ENCODE data around the gene EXOC2.
A peak's percentile ranks its signal among the peaks of the same experiment; 100 is the strongest.
"Not testable (repeated sequence)": the region's sequence is repeated elsewhere in the genome, so short reads cannot be mapped to it uniquely, and the experiment has no call there.

The EXOC2 gene

DNA sequence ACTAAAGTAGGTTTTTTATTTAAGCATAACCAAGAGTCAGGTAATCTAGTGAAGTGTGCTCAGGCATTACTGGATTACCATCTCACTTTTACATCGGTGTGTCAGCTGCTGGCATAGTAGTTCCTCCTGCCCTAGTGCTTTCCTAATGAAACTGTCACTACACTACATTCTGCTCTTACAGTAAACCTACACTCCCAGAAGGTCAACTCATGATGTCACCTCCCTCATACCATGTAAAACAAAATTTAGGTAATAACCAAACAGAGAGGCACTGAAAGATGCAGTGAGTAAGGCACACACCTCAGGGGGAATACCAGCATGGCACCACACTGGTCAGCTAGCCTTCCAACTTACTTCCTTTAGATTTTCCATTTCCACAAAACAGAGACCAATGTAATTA, 59.3 kb downstream of the EXOC2 start:
- no peak for FAIRE-seq

DNA sequence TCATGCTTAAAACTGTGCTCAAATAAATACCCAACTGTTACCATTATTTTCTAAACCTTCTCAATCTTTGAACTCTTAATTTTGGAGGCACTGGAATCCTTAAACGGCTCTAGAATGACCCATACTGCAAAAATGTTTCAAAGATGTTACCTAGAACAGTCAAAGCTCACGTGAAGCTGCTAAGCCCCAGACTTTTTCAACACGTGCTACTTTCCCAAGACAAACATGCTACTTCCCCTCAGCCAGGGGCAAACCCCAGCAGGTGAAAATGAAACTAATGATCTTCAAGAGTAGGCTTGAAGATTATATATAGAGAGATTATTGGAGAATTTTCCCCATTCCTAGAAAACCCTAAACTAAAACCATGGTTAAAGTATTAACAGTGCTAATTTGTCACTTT, 64.2 kb downstream of the EXOC2 start:
- FAIRE-seq: no peak

DNA sequence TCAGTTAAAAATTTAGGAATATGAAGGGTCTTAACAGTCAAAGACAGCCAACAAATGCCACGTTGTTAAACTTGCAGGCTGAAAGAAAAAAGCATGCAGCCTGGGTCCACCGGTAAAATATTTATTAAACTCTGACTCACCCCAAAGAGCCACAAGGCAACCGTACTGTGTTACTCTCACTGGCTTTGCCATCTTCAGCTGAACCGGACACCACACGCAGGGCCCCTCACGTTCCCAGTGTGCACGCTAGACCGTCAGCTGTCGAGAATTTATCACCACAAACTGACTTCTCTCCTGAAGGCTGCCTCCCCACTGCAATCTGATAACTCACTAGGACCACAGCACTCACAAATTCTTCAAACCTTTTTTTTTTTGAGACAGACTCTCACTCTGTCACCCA, 66.7 kb downstream of the EXOC2 start:
- FAIRE-seq: no peak

DNA sequence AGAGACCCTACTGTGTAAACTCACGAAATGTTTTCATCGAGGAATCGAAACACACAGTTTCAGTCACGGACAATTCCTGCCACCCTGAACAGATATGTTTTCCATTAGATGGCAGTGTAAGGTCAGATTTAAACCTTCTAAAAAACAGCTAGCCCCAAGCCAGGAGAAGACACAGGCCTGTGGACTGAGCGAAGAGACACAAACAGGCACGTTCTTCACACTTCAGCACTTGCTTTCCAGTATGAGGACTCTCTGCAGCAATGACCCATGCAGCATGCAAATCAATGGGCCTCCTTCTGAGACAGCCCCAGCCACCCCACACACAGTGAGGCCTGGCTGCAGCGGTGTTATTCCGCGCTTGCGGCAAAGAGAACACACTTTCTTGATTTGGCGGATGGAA, 68.0 kb downstream of the EXOC2 start:
- FAIRE-seq: no peak

DNA sequence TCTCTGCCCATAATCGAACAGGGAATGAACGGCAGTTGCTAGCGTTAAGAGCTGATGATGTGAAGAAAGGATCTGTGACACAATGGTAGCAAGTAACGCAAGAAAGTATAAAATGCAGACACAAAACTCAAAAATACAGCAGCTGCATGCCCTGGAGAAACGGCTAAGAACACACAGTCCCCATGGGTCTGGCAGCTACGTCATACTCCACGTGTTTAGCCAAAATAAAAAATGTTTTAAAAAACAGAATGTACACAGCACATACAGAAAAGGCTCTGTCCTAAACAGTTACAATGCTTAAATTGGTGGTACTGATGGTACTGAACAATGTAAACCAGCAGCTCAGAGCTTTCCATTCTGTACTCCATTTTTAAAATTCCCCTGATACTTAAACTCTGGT, 70.5 kb downstream of the EXOC2 start:
- FAIRE-seq: no peak

DNA sequence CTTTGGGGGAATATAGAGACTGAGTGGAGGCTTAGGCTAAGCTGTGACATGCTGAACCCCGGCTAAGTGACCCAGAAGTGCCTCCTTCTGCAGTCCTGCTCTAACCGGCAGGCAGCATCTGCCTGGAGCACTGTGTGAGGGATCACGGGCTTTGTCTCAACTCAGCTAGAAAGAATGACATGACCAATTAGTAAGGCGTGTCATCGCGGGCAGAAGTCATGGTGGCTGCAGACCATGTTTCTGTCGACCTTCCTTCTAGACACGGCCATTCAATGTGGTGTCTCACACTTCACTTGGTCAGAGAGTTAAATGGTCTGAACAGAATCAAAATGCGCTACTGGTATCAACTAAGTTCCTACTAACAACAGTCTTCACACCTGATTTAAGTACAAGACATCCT, 71.0 kb downstream of the EXOC2 start:
- FAIRE-seq: no peak

DNA sequence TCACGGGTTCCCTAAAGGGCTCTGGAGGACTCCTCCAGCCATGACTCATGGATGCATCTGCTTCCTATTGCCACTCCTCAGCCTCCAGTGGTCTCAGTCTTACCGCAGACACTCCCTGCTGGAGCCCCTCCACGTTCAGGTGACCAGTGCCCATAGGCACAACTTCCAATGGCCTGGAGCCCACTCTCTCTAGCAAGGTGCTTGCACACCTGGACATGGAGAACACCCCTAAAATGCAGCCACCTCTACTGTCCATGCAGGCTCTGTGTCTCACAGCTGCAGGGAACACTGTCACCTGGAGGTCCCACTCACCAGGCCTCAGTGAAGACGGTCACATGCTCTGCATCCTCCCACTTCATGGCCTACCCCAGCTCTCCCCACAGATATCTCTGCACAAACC, 72.0 kb downstream of the EXOC2 start:
- FAIRE-seq: no peak

DNA sequence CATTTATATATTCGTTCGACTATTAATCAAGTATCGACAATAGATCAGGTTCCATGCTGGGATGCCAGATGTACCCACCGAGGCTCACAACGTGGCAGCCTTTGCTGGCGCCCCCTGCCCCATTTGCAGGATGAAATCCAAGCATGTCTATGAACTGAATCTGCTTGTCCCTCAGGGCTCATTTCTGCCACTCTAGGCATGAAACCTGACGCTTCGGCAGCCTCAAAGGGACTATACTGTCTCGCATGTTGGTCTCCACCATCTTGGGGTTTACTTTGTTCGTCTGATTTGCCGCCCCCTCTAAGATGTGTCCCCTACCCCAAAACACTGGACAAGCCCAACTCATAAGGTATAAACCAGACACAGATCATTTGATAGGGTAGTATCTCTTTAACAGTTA, 72.8 kb downstream of the EXOC2 start:
- no peak for FAIRE-seq

DNA sequence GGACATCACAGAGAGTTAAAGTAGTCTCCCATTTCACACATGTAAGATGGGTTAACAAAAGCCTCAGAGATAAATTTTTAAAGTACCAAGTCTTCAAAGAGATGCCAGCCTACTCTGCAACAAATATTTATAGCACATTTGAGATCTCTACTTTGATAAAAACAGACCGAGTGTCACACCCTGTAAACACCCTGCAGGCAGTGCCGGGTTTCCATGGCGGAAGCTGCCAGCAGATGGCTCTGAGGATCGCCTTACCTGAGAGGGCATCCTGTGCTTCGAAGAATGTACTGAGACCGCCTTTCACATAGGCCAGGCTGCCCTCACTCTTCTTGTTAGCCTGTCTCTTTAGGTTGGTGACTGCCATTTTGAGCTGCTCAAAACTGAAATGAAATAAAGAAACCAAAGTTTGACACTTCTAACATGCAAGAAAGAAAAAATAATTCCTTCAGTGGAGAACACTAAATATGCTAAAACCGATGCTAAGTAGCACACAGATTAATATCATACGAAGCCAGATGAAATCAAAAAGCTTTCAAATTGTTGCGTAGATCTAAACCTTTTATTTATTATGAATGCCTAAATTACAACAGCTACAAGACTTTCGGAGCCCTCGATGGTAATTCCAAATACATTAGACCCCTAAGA, 75.4 kb downstream of the EXOC2 start:
- FAIRE-seq: no peak

DNA sequence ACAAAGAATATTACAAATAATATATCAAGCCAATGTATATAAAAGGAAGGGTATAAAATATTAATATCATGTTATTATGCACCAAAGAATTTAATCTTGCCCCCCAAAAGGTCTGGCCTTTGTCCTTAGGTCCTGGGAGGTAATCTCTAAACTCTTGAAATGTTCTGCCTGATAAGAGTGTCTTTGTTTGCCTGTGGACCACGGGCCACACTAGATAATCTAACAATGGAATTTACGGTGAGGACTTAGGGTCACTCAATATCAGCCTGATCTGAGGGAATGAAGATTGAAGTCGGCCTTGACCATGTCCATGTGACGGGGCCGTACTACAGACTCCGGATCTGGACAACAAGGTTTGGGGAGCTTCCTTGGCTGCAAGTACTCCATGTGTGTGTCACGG, 79.0 kb downstream of the EXOC2 start:
- no peak for FAIRE-seq

DNA sequence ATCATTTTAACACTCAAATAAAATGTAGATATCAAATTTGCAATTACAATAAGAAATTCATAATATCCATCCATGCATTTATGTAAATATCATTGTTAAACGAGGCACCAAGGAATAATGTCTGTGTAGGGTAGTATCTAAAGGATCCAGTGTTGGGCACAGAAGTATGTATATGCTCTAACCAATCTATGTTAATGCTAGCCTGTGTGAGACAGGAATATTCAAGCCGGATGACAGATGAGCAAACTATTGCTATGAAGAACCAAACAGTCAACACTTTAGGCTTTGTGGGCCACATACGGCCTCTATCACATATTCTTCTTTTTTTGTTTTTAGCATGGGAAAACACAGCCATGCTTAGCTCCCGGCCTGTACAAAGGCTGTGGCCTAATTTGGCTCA, 81.0 kb downstream of the EXOC2 start:
- no peak for FAIRE-seq

DNA sequence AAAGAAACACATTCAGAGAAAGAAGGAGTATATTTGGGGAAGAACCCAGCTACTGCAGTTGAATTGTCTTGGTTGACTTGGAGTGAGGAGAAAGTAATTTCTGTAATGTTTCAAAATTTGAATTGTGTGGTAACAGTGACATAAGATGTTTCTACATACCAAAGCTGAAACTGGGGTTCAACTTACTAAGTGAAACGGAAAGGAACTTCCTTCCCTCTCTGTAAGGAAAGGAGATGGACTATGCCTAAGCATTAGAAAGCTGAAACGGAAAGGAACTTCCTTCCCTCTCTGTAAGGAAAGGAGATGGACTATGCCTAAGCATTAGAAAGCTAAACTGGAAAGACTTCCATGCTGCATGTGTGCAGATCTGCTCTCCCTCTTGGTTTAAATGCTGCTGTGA, 82.1 kb downstream of the EXOC2 start:
- no peak for FAIRE-seq

DNA sequence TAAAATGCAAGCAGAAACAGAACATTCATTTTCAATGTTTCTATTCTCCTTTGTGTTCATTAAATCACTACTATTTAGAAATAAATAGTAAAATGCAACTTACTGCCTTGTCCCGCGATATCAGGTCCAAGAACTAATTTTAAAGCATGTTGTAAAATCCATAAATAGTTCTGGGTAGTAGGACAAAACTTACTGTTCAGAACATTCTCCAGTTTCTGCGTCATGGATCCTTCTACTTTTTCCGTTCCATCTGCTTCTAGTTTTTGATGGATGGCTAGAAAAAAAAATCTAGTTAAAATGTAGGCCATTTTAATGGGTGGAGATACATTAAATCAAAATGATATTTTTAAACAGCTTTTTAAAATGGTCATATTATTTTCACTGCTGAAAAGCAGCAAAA, 83.0 kb downstream of the EXOC2 start:
- no peak for FAIRE-seq

DNA sequence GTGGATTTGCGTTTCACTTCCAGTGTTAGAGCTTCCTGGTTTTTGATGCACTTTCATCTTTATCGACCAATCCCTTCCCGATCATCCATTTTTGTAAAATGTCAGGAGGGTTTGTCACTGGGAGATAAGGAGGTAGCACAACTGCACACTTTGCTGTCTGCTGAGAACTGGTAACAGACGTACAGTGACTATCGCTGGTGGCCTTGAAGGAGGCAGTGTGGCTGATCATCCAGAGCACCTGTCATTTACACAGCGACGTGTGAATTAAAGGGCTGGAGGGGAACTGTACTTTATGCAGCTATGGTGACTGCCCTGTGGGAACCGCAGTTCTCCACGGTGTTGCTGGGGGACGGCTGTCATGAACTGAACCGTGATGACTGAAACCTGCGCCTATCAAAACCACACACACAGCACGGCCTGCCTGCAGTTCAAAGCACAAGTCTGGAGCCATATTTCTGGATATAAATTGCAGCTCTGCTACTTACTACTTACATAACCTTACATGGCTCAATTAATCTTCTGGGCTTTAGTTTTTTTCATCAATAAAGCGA, 86.0 kb downstream of the EXOC2 start:
- FAIRE-seq: no peak

DNA sequence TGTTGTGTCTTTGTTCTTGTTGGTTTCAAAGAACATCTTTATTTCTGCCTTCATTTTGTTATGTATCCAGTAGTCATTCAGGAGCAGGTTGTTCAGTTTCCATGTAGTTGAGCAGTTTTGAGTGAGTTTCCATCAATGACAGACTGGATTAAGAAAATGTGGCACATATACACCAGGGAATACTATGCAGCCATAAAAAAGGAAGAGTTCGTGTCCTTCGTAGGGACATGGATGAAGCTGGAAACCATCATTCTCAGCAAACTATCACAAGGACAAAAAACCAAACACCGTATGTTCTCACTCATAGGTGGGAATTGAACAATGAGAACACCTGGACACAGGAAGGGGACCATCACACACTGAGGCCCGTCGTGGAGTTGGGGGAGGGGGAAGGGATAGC, 87.0 kb downstream of the EXOC2 start:
- FAIRE-seq: not testable (repeated sequence)

DNA sequence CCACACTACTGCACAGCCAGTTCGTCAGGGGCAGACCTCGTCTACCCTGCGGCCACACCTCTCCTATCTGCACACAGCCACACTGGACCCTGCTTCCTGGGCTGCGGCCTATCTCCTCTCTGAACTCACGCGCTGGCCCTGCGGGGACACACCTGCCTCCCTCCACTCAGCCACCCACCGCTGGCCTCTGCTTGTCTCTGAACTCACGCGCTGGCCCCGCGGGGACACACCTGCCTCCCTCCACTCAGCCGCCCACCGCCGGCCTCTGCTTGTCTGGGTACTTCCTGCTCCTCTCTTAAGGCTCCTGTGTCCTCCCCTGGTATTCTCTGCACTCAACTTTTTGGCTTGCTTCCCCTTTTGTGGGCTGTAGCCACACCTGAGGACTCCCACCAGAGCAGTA, 88.4 kb downstream of the EXOC2 start:
- FAIRE-seq: no peak

DNA sequence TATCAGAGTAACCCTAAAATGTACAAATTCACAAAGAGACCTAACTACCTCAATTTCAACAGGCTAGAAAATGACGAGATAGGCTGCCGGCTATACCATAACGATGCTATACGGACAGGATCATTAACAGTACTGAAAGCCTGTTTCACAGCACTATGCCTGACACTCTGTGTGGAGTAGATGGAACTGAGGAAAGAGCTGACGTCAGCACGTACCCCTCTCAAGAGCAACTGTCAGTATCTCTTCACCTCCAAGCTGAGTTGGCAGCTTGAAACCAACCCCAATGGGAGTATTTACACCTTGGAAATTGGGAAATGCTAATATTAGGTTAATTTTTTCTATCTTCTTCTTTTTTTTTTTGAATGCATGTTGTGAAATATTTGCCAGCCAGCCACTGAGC, 89.7 kb downstream of the EXOC2 start:
- no peak for FAIRE-seq

DNA sequence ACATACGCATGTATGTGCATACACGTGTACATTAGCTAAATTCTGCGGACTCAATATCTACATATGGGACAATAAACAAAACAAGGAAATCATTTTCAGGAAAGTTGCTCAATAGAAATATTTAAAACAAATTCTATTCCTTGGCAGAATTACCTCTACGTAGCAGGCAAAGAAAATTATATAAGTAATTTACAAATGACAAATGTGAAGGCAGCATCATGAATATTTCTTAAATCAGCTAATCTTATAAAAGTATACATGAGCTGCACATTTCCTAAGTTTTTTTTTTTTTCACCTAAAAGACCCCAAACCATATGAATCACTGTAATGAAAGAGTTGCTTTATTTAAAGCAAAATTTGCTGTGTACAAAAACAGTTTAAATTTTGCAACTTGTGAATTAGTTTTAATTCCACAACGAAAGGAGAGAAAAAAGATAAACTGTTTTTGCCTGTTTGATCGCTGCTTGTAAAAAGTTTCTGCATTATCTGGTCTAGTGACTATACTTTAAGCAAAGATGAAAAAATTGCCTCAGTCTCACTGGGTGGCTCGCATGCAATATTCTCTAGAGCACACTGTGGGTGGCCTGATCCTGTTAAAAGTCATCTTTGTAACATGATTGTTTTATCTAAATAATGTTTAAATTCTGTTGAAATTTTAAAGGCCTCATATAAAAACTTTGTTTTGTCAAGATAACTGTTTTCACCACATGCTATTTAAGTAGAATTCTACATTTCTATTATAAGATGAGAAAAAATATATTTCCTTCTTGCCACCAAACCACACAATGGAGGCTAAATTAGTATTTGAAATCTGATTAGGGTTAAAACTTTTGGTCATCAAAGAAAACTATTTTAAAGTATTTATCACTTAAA, 93.1 kb downstream of the EXOC2 start:
- FAIRE-seq: no peak

DNA sequence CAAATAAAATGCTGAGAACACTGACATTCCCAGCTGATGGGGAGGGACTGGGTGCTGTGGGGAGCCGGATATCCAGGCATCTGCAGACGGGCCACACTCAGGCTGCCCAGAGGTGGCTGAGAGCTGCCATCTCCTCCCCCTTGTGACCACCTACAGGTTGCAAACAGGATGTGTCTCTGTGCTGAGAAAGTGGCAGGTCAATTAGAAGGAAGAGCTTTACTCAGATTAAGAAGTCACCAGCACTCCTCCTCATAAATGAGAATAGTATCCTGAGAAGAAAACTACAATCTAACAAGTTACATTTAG, 99.1 kb downstream of the EXOC2 start:
- no peak for FAIRE-seq

DNA sequence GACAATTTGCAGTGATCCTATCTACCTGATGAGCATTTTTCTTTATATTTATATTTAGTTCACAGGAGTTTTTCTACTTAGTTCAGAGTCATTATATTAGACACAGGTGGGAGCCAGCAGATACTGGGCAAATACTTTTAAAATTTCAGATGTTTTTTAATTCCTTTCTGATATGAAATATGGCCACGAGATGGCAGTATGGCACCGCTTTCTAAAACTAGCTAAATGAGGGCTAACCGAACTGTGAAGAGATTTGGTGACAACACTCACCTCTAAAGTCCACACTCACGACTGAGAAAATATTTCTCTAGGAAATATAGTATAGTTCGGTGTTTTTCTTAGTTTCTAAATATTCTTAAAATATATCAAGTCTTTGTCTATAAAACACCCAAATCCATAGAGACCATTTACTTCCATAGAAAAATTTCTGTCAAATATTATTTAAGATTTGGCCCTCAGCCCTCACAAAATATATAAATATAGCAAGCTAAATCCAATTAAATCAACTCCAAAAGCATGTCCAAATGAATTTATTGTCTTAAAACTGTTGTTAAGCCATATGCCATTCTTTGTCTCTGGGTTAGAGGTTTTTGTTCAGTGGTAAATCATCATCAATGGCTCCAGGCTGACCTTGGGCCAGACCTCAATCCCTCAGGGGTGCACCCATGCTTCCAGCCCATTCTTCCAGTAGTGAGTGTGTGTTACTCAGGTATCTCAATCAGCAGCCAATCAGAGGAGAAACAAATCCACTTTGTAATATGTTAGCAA, 99.6 kb downstream of the EXOC2 start:
- peak; percentile 95 for FAIRE-seq

DNA sequence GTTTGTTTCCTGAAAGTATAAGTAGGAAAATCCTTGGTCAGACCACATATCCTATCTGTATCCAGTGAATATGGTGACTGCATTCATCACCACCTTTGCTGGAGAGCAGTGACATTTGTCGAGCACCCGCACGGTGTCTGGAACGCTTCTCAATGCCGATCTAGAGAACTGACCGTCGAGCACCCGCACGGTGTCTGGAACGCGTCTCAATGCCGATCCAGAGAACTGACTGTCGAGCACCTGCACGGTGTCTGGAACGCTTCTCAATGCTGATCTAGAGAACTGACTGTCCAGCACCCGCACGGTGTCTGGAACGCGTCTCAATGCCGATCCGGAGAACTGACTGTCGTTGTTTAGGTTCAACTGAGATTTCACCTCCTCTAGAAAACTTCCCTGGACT, 103.8 kb downstream of the EXOC2 start:
- FAIRE-seq: no peak

DNA sequence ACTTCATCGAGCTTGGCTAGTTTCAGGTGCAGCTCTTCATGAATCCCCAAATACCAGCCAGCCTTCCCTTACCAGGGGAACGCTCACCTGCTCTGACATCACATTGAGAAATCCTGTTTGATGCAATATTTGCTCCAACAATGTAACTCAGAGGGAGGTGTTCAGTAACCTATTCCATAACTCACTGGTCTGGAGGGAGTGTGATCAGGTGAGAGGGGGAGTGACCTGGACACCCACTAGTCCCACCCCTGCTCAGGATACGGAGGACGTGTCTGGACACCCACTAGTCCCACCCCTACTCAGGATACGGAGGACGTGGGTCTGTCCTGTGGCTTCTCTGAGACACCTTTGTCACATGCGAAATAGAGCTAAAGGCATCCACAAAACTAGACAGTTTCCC, 106.4 kb downstream of the EXOC2 start:
- no peak for FAIRE-seq

DNA sequence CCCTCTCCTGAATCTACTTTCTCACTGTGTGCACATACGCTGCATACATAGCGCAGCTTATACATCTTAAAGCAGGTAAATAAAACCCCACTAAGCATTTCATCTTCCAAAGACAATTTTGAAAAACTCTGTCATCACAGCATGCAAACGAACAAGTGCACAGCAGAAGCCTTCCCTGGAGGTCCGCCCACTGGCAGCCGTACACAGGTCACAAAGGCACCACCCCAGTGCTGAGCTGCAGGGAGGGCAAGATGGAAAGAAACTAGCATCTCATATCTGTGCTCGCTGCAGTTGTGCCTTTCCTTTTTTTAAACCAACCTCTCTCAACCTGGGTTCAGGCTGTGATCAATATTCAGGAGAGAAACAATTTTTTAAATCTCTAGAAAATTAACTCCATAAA, 109.3 kb downstream of the EXOC2 start:
- FAIRE-seq: no peak

DNA sequence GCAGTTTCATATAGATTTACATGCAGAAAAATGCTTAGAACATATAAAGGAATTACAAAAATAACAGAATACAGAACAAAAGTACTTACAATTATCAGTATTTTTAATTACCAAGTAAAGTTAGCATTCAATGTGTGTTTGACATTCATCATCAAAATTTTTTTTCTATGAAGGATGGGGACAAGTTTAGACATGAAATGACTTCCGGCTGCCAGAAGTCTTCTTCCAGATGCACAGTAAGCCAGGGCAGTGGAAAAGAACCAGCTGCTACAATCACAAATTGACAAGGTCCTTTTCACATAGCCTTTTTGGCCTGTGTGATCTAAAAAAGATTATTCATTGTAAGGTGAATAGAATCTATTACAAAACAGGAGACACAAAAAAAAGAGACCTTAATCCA, 109.8 kb downstream of the EXOC2 start:
- FAIRE-seq: no peak
